SK-N-MC (cell line): ENCODE measurements around the gene ACOX3.

Source experiments
- FOXP2 ChIP-seq: optimal IDR thresholded peaks from 2 replicates; pipeline ENCODE3; 2011; ENCODE audit warnings: mild to moderate bottlenecking, moderate library complexity; ENCODE audit not compliant: insufficient read depth; ENCODE audit errors: extremely low read length, control extremely low read depth
- POLR2AphosphoS5 ChIP-seq: IDR thresholded peaks from 2 replicates; pipeline ENCODE4 v1.6.1; 2012; ENCODE audit warnings: mild to moderate bottlenecking, low read depth, low read length, borderline replicate concordance

- no peak for TF ChIP-seq FOXP2
- TF ChIP-seq POLR2AphosphoS5 = no peak
Measured at GRCh38 chr4:8347660-8348059, 92.9 kb downstream of the ACOX3 start.
